Measurements from ENCODE around the gene GABRA1. TPM values are rescaled to one million over a fixed set of nuclear protein-coding genes. Genes with fewer than 3 reads are reported as not detected.

GABRA1 gene
- total RNA-seq = not detected

GRCh38 chr5:161847941-161848391 lies at the start of gene GABRA1:
GABRA1 (plus strand) TSS chr5:161848120; CDS start chr5:161850811, 2,691 bp downstream.
- no peak for DNase-seq (ENCODE audit: extremely low spot score in 2 of 2)
- no peaks in the 10 kb centered on the region for H3K36me3 ChIP-seq
- TF ChIP-seq POLR2A (IDR thresholded peaks at IDR 0.05) = no peak
- TF ChIP-seq POLR2AphosphoS5 (IDR thresholded peaks at IDR 0.05; ENCODE audit: insufficient read depth in 1 of 2, low read depth in 1 of 2) = no peak
- no peak for TF ChIP-seq CTCF (IDR thresholded peaks at IDR 0.05)
- intact Hi-C loops (cut with DNase I) = no loop called here
- no peak within 1 kb of the TSS for H3K4me3 ChIP-seq
- no peaks in the 10 kb centered on the region for H3K27me3 ChIP-seq
- H3K4me1 ChIP-seq = no peaks in the 10 kb centered on the region
- no peaks in the 10 kb centered on the region for H3K9me3 ChIP-seq
- no peak within 1 kb of the TSS for H3K27ac ChIP-seq

GRCh38 chr5:161799316-161799715 lies 48.6 kb upstream of the GABRA1 start:
- TF ChIP-seq CTCF (IDR thresholded peaks at IDR 0.05) (no peak), POLR2A (IDR thresholded peaks at IDR 0.05) (no peak), POLR2AphosphoS5 (IDR thresholded peaks at IDR 0.05; ENCODE audit: insufficient read depth in 1 of 2, low read depth in 1 of 2) (no peak)
- no peak for DNase-seq (ENCODE audit: extremely low spot score in 2 of 2)
- H3K27me3 ChIP-seq = no peaks in the 10 kb centered on the region
- intact Hi-C loops (cut with DNase I) = no loop called here
- no peaks in the 10 kb centered on the region for H3K9me3 ChIP-seq
- no peak overlapping the region for H3K27ac ChIP-seq
- no peaks in the 10 kb centered on the region for H3K4me1 ChIP-seq
- no peak overlapping the region for H3K4me3 ChIP-seq
- H3K36me3 ChIP-seq = no peaks in the 10 kb centered on the region

- H3K4me1 ChIP-seq = no peaks in the 10 kb centered on the region
- H3K27ac ChIP-seq = no peak overlapping the region
- no peak overlapping the region for H3K4me3 ChIP-seq
- no peak for DNase-seq (ENCODE audit: extremely low spot score in 2 of 2)
- TF ChIP-seq POLR2AphosphoS5 (IDR thresholded peaks at IDR 0.05; ENCODE audit: insufficient read depth in 1 of 2, low read depth in 1 of 2) = no peak
- H3K36me3 ChIP-seq = no peaks in the 10 kb centered on the region
- intact Hi-C loops (cut with DNase I) = no loop called here
- no peaks in the 10 kb centered on the region for H3K27me3 ChIP-seq
- no peaks in the 10 kb centered on the region for H3K9me3 ChIP-seq
These were observed 43.7 kb upstream of the GABRA1 start for GRCh38 chr5:161804263-161804662.

- Histone ChIP-seq H3K9me3 (no peaks in the 10 kb centered on the region), H3K27me3 (no peaks in the 10 kb centered on the region), H3K4me3 (no peak overlapping the region), H3K36me3 (no peaks in the 10 kb centered on the region), H3K27ac (no peak overlapping the region), H3K4me1 (no peaks in the 10 kb centered on the region)
- intact Hi-C loops (cut with DNase I) = no loop called here
- no peak for DNase-seq (ENCODE audit: extremely low spot score in 2 of 2)
- TF ChIP-seq POLR2A (IDR thresholded peaks at IDR 0.05) (no peak), POLR2AphosphoS5 (IDR thresholded peaks at IDR 0.05; ENCODE audit: insufficient read depth in 1 of 2, low read depth in 1 of 2) (no peak), CTCF (IDR thresholded peaks at IDR 0.05) (no peak)
These were observed 1.2 kb upstream of the GABRA1 start for GRCh38 chr5:161846746-161847145.

- Histone ChIP-seq H3K27ac (no peak overlapping the region), H3K9me3 (no peaks in the 10 kb centered on the region), H3K36me3 (no peaks in the 10 kb centered on the region), H3K27me3 (no peaks in the 10 kb centered on the region), H3K4me1 (no peaks in the 10 kb centered on the region), H3K4me3 (no peak overlapping the region)
- no peak for TF ChIP-seq POLR2AphosphoS5 (IDR thresholded peaks at IDR 0.05; ENCODE audit: insufficient read depth in 1 of 2, low read depth in 1 of 2)
- no peak for TF ChIP-seq CTCF (IDR thresholded peaks at IDR 0.05)
- no peak for TF ChIP-seq POLR2A (IDR thresholded peaks at IDR 0.05)
- intact Hi-C loops (cut with DNase I) = no loop called here
- no peak for DNase-seq (ENCODE audit: extremely low spot score in 2 of 2)
These were observed 473 bp upstream of the GABRA1 start for GRCh38 chr5:161847447-161847846.

Data from vagina (tissue), 2 donors.